Jurkat, Clone E6-1 (cell line): ENCODE data around the gene SLC6A5.
A peak's percentile ranks its signal among the peaks of the same experiment; 100 is the strongest.

ENCODE experiments used
- DNase-seq: peaks from one replicate; pipeline ENCODE4 v3.0.0-alpha.2; 2011; ENCODE audit warnings: low read depth, low spot score
- H3K4me3 ChIP-seq: 2 replicates; pipeline ENCODE4 v1.5.1; 2011; ENCODE audit warnings: mild to moderate bottlenecking, low read length, control low read depth, moderate library complexity

The SLC6A5 gene

GRCh38 chr11:20616920-20617319, 17.5 kb downstream of the SLC6A5 start:
- DNase-seq, result no peak
- no peak overlapping the region for H3K4me3 ChIP-seq

- no peak overlapping the region for H3K4me3 ChIP-seq
- no peak for DNase-seq
These were observed 18.1 kb downstream of the SLC6A5 start for GRCh38 chr11:20617346-20618005.

DNA sequence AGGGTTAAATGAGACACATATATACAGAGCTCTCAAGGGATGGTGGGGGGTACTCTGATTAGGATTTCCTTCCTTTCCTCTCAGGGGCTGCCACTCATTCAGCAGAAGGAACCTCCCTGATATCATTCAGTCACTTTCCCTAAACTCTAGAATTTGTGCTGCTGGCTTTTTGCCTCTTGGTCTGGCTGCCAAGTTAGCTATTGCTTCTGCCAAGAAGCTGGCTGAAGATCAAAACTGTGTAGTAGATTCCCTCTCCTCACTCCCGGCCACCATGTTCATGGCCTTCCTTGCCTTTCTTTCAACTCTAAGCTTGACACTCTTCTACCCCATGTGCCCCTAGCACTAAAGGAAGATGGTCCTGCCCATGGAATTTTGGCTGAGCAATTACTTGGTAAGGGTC, 18.7 kb downstream of the SLC6A5 start:
- no peak overlapping the region for H3K4me3 ChIP-seq
- no peak for DNase-seq

- no peak for DNase-seq
These were observed 21.6 kb downstream of the SLC6A5 start for GRCh38 chr11:20620988-20621387.

DNA sequence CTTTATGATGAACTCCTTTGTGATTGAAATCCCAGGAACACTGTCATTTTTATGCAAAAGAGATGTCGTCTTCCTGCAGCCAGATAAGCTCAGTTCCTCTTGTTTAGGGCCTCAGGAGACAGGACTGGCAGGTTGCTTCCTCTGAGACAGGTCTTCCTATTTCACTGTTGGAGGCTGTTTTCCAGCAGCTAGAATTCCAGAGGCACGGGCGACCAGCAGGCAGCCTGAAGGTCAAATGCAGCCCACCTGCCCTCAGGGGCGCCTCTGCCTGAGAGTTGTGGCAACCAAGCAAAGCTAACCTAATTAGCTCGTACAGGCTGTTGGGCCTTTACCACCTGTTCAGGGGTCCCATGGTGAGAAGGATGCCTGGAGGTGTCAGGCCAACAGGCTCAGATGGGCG, 22.3 kb downstream of the SLC6A5 start:
- no peak overlapping the region for H3K4me3 ChIP-seq
- DNase-seq, result no peak

More at GRCh38 chr11:20620988-20621387, 21.6 kb downstream of the SLC6A5 start:
- no peak overlapping the region for H3K4me3 ChIP-seq

GRCh38 chr11:20623252-20623651, 23.8 kb downstream of the SLC6A5 start:
- H3K4me3 ChIP-seq, result no peak overlapping the region
- no peak for DNase-seq

- no peak for DNase-seq
- H3K4me3 ChIP-seq, result no peak overlapping the region
These were observed 26.9 kb downstream of the SLC6A5 start for GRCh38 chr11:20626279-20626678.

DNA sequence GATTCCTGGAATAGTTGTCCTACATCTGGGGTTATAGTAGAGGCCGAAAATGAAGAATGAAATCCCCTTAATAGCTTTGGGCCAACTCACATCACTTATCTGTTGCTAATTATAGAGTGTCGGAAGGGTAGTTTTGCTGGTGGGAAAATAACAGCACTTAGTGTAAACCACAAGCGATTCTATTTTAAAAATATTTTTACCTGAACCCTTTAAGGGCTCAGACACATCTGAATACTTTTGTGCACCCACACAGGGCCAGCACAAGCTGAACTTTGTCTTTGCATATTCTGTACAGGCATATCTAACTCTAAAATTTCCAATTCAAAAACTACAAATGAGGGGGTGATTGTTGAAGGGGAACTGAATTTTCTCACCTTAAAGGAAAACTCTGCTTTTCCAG, 27.6 kb downstream of the SLC6A5 start:
- H3K4me3 ChIP-seq, result no peak overlapping the region
- no peak for DNase-seq

DNA sequence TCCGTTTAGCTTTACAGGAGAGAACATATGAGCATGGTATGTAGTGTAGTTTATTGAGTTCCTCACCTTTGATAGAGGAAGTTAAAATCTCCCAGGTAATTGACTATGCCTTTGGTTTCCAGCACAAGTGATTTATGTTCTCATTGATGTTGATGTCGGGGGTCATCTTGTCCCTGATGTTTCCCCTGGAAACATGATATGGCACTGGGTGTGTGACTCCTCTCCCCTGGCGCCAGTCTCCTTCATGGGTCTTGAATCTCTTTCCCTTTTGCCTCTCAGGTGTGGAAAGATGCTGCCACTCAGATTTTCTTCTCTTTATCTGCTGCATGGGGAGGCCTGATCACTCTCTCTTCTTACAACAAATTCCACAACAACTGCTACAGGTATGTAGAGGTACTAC, 28.3 kb downstream of the SLC6A5 start:
- H3K4me3 ChIP-seq, result no peak overlapping the region
- no peak for DNase-seq

- no peak overlapping the region for H3K4me3 ChIP-seq
- no peak for DNase-seq
These were observed 32.2 kb downstream of the SLC6A5 start for GRCh38 chr11:20631519-20632168.

DNA sequence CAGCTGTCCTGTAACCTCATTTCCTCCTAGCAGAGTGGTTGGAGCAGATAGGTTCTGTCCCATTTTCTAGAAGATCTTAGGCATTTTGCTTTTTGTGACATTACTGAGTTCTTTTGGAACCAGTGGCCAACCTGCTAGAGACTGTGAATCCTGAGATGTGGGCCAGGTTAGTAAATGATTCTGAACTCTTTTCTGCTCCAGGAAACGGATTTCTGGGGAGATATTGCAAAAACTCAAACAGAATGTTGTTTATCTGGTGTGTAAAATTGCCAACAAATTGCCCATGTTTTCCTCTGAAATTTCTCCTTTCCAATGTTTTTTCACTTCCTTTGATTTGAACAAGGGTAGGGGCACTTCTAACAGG, 32.7 kb downstream of the SLC6A5 start:
- no peak overlapping the region for H3K4me3 ChIP-seq
- DNase-seq, result no peak

DNA sequence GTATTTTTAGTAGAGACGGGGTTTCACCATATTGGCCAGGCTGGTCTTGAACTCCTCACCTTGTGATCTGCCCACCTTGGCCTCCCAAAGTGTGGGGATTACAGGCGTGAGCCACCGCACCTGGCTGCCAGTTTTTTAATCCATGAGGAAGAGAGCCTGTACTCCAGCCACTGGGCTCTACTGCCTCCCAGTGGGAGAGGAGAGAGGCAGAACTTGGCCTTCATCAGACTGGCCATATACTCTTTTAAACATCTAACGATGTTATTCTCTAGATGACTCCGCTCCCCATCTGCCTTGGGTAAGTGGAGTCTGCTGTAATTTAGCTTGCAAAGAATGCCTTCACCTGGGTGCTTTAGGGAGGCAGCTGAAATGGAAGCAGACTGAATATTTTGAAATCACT, 34.6 kb downstream of the SLC6A5 start:
- no peak for DNase-seq
- H3K4me3 ChIP-seq, result no peak overlapping the region

GRCh38 chr11:20634781-20635180, 35.4 kb downstream of the SLC6A5 start:
- H3K4me3 ChIP-seq, result no peak overlapping the region
- no peak for DNase-seq

- DNase-seq, result no peak
- H3K4me3 ChIP-seq, result no peak overlapping the region
These were observed 38.7 kb downstream of the SLC6A5 start for GRCh38 chr11:20638074-20638473.

- no peak for DNase-seq
- no peak overlapping the region for H3K4me3 ChIP-seq
These were observed 40.3 kb downstream of the SLC6A5 start for GRCh38 chr11:20639688-20640087.

DNA sequence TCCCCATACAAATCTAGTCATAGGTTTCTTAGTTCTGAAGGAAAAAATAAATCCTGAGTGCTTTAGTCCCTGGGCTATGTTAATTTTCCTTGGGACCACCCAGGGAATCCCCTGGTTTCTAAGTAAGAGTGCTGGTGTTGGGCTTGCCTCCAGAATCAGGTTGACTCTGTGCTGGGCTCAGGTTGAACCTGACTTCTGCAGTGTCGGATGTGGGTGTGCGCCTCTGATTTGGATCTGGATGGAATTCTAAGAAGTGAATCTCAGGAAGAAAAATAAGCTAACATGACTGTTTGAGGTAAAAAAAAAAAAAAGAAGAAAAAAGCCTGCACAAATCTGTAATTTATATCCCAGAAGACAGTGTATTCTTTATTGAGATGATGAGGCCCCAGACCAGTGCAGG, 41.0 kb downstream of the SLC6A5 start:
- H3K4me3 ChIP-seq, result no peak overlapping the region
- DNase-seq, result no peak

- no peak overlapping the region for H3K4me3 ChIP-seq
- no peak for DNase-seq
These were observed 45.0 kb downstream of the SLC6A5 start for GRCh38 chr11:20644360-20644759.

DNA sequence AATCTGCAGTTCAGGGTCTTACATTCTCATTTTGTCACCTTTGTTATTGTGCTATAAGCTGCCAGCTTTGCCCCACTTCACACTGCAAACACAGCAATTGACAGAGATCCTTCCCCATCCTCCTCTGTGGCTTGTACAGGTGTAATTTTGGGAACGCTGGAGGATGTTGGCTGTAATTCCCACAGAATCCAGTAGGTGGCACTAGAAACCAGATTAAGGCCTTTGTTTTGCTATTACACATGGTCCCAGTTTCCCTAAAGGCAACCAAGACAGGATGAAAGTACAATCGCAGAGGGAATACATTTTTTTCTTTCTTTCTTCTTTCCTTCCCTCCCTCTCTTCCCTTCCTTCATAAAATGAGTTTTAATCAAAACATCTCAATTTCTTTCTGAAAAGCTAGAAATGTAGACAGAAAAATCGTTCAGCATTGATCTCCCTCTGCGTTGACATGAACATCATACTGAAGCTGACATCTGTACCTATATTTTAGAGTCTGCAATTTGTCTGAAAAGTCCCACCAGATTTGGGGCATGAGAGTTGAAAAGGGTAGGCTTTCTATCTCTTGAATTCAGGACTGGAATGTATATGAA, 48.7 kb downstream of the SLC6A5 start:
- peak; percentile 32 for DNase-seq
- no peak overlapping the region for H3K4me3 ChIP-seq

DNA sequence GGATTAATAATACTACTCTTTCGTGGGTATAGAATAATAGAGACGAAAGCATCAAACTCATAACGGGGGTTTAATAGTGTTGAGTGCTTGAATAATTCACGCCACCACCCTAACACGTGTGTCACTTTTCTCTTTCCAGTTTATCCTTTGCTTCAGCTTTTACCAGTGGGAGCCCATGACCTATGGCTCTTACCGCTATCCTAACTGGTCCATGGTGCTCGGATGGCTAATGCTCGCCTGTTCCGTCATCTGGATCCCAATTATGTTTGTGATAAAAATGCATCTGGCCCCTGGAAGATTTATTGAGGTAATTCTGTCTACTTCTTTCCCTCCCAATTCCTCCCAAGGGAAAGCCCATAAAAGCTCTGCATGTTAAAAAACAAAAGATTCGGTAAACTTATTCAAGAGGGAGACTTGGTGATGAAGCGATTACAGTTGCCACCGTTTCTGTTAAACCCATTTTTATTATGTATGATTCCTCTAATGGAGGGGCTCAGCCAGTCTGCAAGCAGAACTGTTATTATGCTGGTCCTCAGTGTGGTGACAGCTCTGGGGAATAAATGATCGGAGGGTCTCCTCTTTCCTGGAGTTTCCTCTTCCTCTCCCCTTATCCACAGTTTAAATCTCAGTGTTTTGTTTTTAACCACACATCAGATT, 52.9 kb downstream of the SLC6A5 start:
- no peak for DNase-seq
- H3K4me3 ChIP-seq, result no peak overlapping the region

- H3K4me3 ChIP-seq, result no peak overlapping the region
- DNase-seq, result no peak
These were observed 54.6 kb downstream of the SLC6A5 start for GRCh38 chr11:20654038-20654437.
